Measurements from ENCODE around the gene SH3TC1. TPM values are rescaled to one million over a fixed set of nuclear protein-coding genes. Genes with fewer than 3 reads are reported as not detected.

Gene SH3TC1
- total RNA-seq, 1 donor from 2014 or later, result 5.4 TPM

DNA sequence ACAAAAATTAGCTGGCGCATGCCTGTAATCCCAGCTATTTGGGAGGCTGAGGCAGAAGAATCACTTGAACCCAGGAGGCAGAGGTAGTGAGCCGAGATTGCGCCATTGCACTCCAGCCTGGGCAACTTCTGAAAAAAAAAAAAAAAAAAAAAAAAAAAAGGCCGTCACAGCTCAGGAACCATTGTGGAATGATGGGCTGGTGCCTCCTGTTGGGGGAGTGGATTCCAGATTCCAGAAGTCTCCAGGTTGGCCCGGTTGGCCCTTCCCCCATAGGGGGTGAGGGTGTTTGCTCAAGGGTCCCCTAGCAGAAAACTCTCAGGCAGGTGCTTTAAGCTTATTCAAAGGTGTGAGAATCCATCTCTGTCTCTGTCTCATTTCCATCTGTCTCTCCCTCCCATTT, 11.5 kb downstream of the SH3TC1 start:
- Mint-ChIP-seq H3K4me1 (ENCODE audit: unreplicated experiment) (peaks cover 32% of the 10 kb centered on the region), H3K36me3 (no peaks in the 10 kb centered on the region), H3K27me3 (peaks cover 3% of the 10 kb centered on the region), H3K27ac (no peak overlapping the region), H3K9me3 (no peaks in the 10 kb centered on the region), H3K4me3 (no peak overlapping the region)
- TF ChIP-seq, protein P1, sequence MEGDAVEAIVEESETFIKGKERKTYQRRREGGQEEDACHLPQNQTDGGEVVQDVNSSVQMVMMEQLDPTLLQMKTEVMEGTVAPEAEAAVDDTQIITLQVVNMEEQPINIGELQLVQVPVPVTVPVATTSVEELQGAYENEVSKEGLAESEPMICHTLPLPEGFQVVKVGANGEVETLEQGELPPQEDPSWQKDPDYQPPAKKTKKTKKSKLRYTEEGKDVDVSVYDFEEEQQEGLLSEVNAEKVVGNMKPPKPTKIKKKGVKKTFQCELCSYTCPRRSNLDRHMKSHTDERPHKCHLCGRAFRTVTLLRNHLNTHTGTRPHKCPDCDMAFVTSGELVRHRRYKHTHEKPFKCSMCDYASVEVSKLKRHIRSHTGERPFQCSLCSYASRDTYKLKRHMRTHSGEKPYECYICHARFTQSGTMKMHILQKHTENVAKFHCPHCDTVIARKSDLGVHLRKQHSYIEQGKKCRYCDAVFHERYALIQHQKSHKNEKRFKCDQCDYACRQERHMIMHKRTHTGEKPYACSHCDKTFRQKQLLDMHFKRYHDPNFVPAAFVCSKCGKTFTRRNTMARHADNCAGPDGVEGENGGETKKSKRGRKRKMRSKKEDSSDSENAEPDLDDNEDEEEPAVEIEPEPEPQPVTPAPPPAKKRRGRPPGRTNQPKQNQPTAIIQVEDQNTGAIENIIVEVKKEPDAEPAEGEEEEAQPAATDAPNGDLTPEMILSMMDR (conservative IDR thresholded peaks at IDR 0.05), result no peak
- DNase-seq (ENCODE audit: extremely low spot score, unreplicated experiment), result no peak

DNA sequence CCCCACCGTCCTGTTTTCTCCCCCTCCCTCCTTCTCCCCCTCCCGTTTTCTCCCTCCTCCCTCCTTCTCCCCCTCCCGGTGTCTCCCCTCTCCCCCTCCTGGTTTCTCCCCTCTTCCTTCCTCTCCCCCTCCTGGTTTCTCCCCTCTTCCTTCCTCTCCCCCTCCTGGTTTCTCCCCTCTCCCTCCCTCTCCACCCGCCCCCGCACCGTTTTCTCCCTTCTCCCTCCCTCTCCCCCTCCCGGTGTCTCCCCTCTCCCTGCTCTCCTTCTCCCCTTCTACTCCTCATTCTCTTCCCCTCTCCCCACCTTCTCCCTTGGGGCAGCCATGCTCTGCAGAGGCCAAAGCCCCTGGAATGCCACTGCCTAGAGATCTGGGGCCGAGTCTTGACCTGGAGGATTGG, 12.2 kb downstream of the SH3TC1 start:
- no peaks in the 10 kb centered on the region for H3K36me3 Mint-ChIP-seq
- no peak overlapping the region for H3K4me3 Mint-ChIP-seq
- peaks cover 3% of the 10 kb centered on the region for H3K27me3 Mint-ChIP-seq
- TF ChIP-seq, protein P1 (conservative IDR thresholded peaks at IDR 0.05), result no peak
- no peak for DNase-seq (ENCODE audit: extremely low spot score, unreplicated experiment)
- peaks cover 28% of the 10 kb centered on the region for H3K4me1 Mint-ChIP-seq (ENCODE audit: unreplicated experiment)
- H3K27ac Mint-ChIP-seq, result no peak overlapping the region
- H3K9me3 Mint-ChIP-seq, result no peaks in the 10 kb centered on the region

DNA sequence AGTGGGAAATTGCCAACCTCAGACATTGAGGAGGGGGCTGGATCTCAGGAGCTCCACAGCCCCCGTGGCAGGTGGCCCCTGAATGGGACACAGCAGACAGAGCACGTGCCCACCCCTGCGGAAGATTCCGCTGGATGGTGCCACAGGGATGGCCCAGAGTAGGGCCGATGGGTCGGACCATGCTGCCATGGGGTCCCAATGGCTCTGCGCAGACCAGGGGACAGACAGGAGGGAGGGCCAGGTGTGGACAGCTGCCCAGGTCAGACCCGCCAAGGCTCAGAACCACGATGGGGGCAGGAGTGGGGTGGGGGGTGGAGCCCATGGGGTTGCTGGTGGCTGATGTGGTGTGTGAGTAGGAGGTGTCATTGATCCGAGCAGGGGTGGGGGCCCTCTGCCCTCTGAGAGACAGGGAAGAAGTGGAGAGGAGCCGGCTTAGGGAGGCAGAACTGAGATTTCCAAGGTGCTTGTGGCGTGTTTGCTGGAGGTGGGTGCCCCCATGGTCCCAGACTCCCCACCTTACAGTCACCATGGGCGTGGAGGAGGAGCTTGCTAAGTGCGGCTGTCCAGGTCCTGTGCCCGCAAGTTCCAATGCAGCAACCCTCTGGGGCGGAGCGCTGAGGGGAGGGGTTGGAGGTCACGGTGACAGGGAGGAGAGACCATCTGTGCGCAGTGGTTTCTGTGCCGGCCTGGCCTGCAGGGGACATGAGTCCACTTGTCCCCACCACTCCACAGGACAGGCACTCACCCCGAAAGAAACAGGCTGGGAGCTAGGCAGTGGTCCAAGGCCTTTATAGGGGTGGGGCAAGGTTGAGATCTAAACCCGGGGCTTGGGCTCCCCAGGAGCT, 12.9 kb downstream of the SH3TC1 start:
- no peak for DNase-seq (ENCODE audit: extremely low spot score, unreplicated experiment)
- no peak overlapping the region for H3K4me3 Mint-ChIP-seq
- no peaks in the 10 kb centered on the region for H3K36me3 Mint-ChIP-seq
- TF ChIP-seq, protein P1 (conservative IDR thresholded peaks at IDR 0.05), result no peak
- no peaks in the 10 kb centered on the region for H3K9me3 Mint-ChIP-seq
- peaks cover 3% of the 10 kb centered on the region for H3K27me3 Mint-ChIP-seq
- no peak overlapping the region for H3K27ac Mint-ChIP-seq
- H3K4me1 Mint-ChIP-seq (ENCODE audit: unreplicated experiment), result peaks cover 25% of the 10 kb centered on the region

DNA sequence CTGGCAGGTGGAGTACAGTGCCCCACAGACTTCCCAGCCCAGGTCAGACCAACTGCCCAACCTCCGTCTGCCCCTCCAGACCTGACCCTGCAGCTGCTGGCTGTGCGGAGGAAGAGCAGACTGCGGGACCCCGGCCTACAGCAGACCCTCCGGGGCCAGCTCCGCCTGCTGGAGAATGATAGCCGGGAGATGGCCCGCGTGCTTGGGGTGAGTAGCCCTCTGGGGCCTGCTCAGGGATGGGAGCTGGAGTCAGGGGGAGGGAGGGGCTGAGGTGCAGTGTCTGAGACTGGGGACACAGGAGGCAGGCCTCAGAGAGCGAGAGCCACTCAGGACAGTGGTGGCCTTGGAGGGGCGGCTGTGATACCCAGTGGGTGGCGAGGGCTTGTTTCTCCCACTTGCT, 13.5 kb downstream of the SH3TC1 start:
- Mint-ChIP-seq H3K4me3 (no peak overlapping the region), H3K4me1 (ENCODE audit: unreplicated experiment) (peaks cover 21% of the 10 kb centered on the region), H3K9me3 (no peaks in the 10 kb centered on the region), H3K27me3 (peaks cover 3% of the 10 kb centered on the region), H3K27ac (no peak overlapping the region), H3K36me3 (no peaks in the 10 kb centered on the region)
- no peak for DNase-seq (ENCODE audit: extremely low spot score, unreplicated experiment)
- TF ChIP-seq, protein P1 (conservative IDR thresholded peaks at IDR 0.05), result no peak

DNA sequence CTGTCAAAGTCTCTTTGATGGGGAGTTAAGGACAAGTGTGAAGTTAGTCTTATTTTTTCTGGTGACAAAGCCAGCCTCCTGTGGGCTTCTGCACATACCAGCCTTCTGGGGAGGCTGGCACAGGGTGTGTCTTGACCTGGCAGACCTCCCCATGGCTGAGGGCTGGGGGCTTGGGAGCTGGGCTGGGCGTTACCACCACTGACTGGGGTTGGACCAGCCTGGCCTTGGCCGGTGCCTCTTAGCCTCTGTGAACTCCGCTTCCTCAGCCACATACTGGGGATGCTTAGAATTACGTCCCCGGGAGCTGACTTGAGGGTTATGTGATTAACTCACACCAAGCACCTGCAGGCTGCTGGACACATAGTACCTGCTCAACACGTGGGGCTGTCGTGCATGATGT, 14.0 kb downstream of the SH3TC1 start:
- peaks cover 21% of the 10 kb centered on the region for H3K4me1 Mint-ChIP-seq (ENCODE audit: unreplicated experiment)
- no peak for DNase-seq (ENCODE audit: extremely low spot score, unreplicated experiment)
- no peak overlapping the region for H3K27ac Mint-ChIP-seq
- no peaks in the 10 kb centered on the region for H3K36me3 Mint-ChIP-seq
- H3K9me3 Mint-ChIP-seq, result no peaks in the 10 kb centered on the region
- peaks cover 3% of the 10 kb centered on the region for H3K27me3 Mint-ChIP-seq
- no peak overlapping the region for H3K4me3 Mint-ChIP-seq
- TF ChIP-seq, protein P1 (conservative IDR thresholded peaks at IDR 0.05), result no peak
